OCI-LY7 (cell line): Measurements from ENCODE around the gene NEK11. TPM values are rescaled to one million over a fixed set of nuclear protein-coding genes. Genes with fewer than 3 reads are reported as not detected.

ENCODE experiments used
- BruUV-seq: library from RNA; stranded (reverse); fragments of 400-500 nt; replicated peaks from 2 replicates; lab custom pipeline; 2021; lab: Mats Ljungman, UMichigan
- CTCF ChIA-PET: fragments of 300-600 bp; sonication (Branson Sonifier 250); formaldehyde crosslinking; loops from one replicate; lab custom pipeline; 2022; ENCODE audit warnings: antibody characterized with exemption; ENCODE audit not compliant: unreplicated experiment; lab: Charles Lee
- POLR2A ChIA-PET: fragments of 300-600 bp; sonication (Branson Sonifier 250); formaldehyde crosslinking; loops from one replicate; lab custom pipeline; 2022; ENCODE audit warnings: antibody characterized with exemption; lab: Charles Lee
- DNase-seq: peaks from one replicate; pipeline ENCODE4 v3.0.0-alpha.2; 2015; ENCODE audit warnings: low spot score
- H2AFZ ChIP-seq: fragments of 200-600 bp; sonication (generic), shearing (Covaris generic); 2 replicates; pipeline ENCODE4 v1.6.1; 2014; ENCODE audit warnings: mild to moderate bottlenecking, antibody characterized with exemption, low read length, moderate library complexity
- H3K27ac ChIP-seq: fragments of 200-600 bp; sonication (generic); 2 replicates; pipeline ENCODE4 v1.5.1; 2014; ENCODE audit warnings: mixed run types, low read depth, mild to moderate bottlenecking, moderate library complexity, low read length, inconsistent platforms; ENCODE audit not compliant: poor library complexity, severe bottlenecking
- H3K36me3 ChIP-seq: fragments of 200-600 bp; sonication (generic); 2 replicates; pipeline ENCODE4 v1.6.1; 2014; ENCODE audit warnings: mild to moderate bottlenecking, antibody characterized with exemption, low read length, moderate library complexity, mixed read lengths; ENCODE audit not compliant: insufficient read depth
- H3K4me1 ChIP-seq: fragments of 200-600 bp; sonication (generic); 2 replicates; pipeline ENCODE4 v1.5.1; 2014; ENCODE audit warnings: mild to moderate bottlenecking, low read length; ENCODE audit not compliant: insufficient read depth, poor library complexity, severe bottlenecking
- H3K4me2 ChIP-seq: fragments of 200-600 bp; sonication (generic); 2 replicates; pipeline ENCODE4 v1.6.1; 2014; ENCODE audit warnings: mild to moderate bottlenecking, low read length
- H3K4me3 ChIP-seq: fragments of 200-600 bp; sonication (generic); 2 replicates; pipeline ENCODE4 v1.5.1; 2014; ENCODE audit warnings: mild to moderate bottlenecking, low read depth, low read length; ENCODE audit not compliant: poor library complexity, severe bottlenecking
- H3K79me2 ChIP-seq: fragments of 200-600 bp; sonication (generic); 2 replicates; pipeline ENCODE4 v1.6.1; 2016; ENCODE audit warnings: low read depth, mild to moderate bottlenecking, low read length, moderate library complexity, mixed read lengths; ENCODE audit not compliant: insufficient read depth
- H3K9me2 ChIP-seq: fragments of 200-600 bp; sonication (generic); 2 replicates; pipeline ENCODE4 v1.6.1; 2016; ENCODE audit warnings: mild to moderate bottlenecking, low read length, mixed read lengths; ENCODE audit not compliant: insufficient read depth
- H3K9me3 ChIP-seq: fragments of 200-600 bp; sonication (generic); 2 replicates; pipeline ENCODE4 v1.6.1; 2014; ENCODE audit warnings: mild to moderate bottlenecking, mixed run types, low read length, mixed read lengths
- H4K20me1 ChIP-seq: fragments of 200-600 bp; sonication (generic); 2 replicates; pipeline ENCODE4 v1.6.1; 2014; ENCODE audit warnings: mild to moderate bottlenecking, antibody characterized with exemption, low read length, moderate library complexity, mixed read lengths; ENCODE audit not compliant: insufficient read depth
- EZH2phosphoT487 ChIP-seq: fragments of 200-600 bp; sonication (generic); IDR thresholded peaks from 2 replicates; pipeline ENCODE4 v1.6.1; 2018; ENCODE audit warnings: low read depth, borderline replicate concordance, mild to moderate bottlenecking, mixed run types, antibody characterized with exemption, low read length, moderate library complexity, mixed read lengths
- intact Hi-C: fragments of 100-400 bp; cut with micrococcal nuclease; formaldehyde crosslinking; loops from one replicate; pipeline ENCODE4 v1.10.0; 2022; ENCODE audit not compliant: unreplicated experiment
- total RNA-seq, 2 experiments: library from RNA; depleted of rRNA in 1 of 2; stranded (reverse); fragments of >200 nt in 1 of 2; shearing (Covaris generic) in 1 of 2; gene quantifications; 2 replicates each; pipeline ENCODE4 v1.2.3, GENCODE V29; 2014 to 2022
- TF ChIP-seq, protein P1 (sequence below): fragments of 200-600 bp; sonication (generic); conservative IDR thresholded peaks from 2 replicates; pipeline ENCODE4 v1.5.1; 2014; ENCODE audit warnings: mild to moderate bottlenecking, antibody characterized with exemption, low read length, moderate library complexity, mixed read lengths

The NEK11 gene
- total RNA-seq, 2 experiments from 2014 or later, result 0.47 to 1.5 TPM

DNA sequence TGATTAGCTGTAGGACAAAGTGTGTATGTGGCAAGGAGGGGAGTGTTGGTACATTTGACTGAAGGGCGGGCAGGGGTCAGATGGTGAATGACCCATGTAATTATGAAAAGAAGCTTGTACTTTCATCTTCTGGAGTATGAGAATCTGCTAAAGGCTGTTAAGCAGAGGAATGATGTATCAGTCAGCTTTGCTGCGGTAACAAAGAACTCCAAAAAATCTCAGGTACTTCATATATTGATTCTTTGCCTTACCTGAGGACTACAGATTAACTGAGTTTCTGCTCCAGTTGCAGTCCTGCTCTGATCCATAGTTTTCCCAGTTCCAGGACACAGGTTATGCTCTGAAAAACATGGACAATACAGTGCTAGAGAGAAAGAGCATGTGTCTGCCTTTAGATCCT, 115.1 kb downstream of the NEK11 start:
- H3K4me2 ChIP-seq, result no peak overlapping the region
- CTCF ChIA-PET, result no interaction called here
- no peak overlapping the region for H2AFZ ChIP-seq
- TF ChIP-seq, protein P1, sequence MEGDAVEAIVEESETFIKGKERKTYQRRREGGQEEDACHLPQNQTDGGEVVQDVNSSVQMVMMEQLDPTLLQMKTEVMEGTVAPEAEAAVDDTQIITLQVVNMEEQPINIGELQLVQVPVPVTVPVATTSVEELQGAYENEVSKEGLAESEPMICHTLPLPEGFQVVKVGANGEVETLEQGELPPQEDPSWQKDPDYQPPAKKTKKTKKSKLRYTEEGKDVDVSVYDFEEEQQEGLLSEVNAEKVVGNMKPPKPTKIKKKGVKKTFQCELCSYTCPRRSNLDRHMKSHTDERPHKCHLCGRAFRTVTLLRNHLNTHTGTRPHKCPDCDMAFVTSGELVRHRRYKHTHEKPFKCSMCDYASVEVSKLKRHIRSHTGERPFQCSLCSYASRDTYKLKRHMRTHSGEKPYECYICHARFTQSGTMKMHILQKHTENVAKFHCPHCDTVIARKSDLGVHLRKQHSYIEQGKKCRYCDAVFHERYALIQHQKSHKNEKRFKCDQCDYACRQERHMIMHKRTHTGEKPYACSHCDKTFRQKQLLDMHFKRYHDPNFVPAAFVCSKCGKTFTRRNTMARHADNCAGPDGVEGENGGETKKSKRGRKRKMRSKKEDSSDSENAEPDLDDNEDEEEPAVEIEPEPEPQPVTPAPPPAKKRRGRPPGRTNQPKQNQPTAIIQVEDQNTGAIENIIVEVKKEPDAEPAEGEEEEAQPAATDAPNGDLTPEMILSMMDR, result no peak
- TF ChIP-seq EZH2phosphoT487, result no peak
- H3K27ac ChIP-seq, result no peak overlapping the region
- no peak overlapping the region for H3K4me3 ChIP-seq
- H4K20me1 ChIP-seq, result no peaks in the 10 kb centered on the region
- intact Hi-C loops, result no loop called here
- H3K4me1 ChIP-seq, result no peaks in the 10 kb centered on the region
- no peak for DNase-seq
- H3K9me2 ChIP-seq, result no peaks in the 10 kb centered on the region
- H3K9me3 ChIP-seq, result no peaks in the 10 kb centered on the region
- BruUV-seq, result no TSS peak
- H3K79me2 ChIP-seq, result no peaks in the 10 kb centered on the region
- no peaks in the 10 kb centered on the region for H3K36me3 ChIP-seq
- POLR2A ChIA-PET, result no interaction called here

DNA sequence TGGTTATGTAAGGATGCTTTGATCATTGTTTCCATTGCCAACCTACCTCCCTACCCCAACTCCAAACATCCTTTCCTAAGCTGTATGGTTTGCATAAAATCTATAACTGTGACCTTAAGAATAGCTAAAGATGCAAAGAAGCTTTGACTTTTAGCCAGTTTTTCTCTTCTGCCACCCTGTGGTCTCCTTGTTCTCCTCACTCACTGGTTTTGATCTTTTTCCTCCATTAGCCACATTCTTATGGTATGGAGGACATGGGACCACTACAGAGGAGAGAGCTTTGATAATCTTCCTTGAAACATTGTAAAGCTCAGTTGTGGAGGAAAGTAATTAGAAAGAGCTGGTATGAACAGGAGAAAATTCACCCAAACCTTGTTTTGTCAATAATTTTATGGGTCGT, 115.9 kb downstream of the NEK11 start:
- DNase-seq, result no peak
- TF ChIP-seq, protein P1, result no peak
- no peak for TF ChIP-seq EZH2phosphoT487
- no peak overlapping the region for H2AFZ ChIP-seq
- H3K27ac ChIP-seq, result no peak overlapping the region
- H3K9me3 ChIP-seq, result no peaks in the 10 kb centered on the region
- ChIA-PET POLR2A (interaction anchor here (1.0 kb wide), 1 partner anchor 11 kb away, joined by 4 read pairs; no protein-coding TSS in a partner anchor), CTCF (no interaction called here)
- no peaks in the 10 kb centered on the region for H3K4me1 ChIP-seq
- H3K9me2 ChIP-seq, result no peaks in the 10 kb centered on the region
- intact Hi-C loops, result no loop called here
- no TSS peak for BruUV-seq
- H3K36me3 ChIP-seq, result no peaks in the 10 kb centered on the region
- no peak overlapping the region for H3K4me3 ChIP-seq
- H4K20me1 ChIP-seq, result no peaks in the 10 kb centered on the region
- no peak overlapping the region for H3K4me2 ChIP-seq
- H3K79me2 ChIP-seq, result no peaks in the 10 kb centered on the region

DNA sequence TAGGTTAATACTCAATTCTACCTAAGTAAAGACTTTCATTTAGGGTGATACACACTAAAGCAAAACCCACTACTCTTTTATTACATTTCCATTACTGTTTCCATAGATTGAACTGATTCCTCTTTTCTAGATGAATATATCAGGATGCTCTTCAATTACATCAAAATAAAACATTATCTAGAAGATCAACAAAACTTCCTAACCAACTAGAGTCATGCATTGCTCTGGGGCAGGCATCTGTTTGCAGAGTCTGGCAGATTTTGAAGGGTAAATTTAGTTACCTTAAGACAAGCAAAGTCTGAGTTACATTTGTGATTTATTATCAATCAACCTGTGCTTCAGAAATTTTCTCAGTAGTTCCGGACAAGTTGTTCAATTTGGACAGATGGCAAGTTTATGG, 117.1 kb downstream of the NEK11 start:
- H3K27ac ChIP-seq, result no peak overlapping the region
- CTCF ChIA-PET, result no interaction called here
- no peak for DNase-seq
- H4K20me1 ChIP-seq, result no peaks in the 10 kb centered on the region
- no peak overlapping the region for H2AFZ ChIP-seq
- H3K79me2 ChIP-seq, result no peaks in the 10 kb centered on the region
- no peaks in the 10 kb centered on the region for H3K9me3 ChIP-seq
- no TSS peak for BruUV-seq
- TF ChIP-seq EZH2phosphoT487, result no peak
- TF ChIP-seq, protein P1, result no peak
- no peaks in the 10 kb centered on the region for H3K9me2 ChIP-seq
- intact Hi-C loops, result no loop called here
- H3K4me1 ChIP-seq, result no peaks in the 10 kb centered on the region
- POLR2A ChIA-PET, result no interaction called here
- no peaks in the 10 kb centered on the region for H3K36me3 ChIP-seq
- H3K4me3 ChIP-seq, result no peak overlapping the region
- no peak overlapping the region for H3K4me2 ChIP-seq
